Peyer's patch (tissue), 4 donors: ENCODE measurements around the gene AK1.

Source experiments
- POLR2A ChIP-seq, 2 donors: fragments of 450-650 bp; IDR thresholded peaks; one replicate each; pipeline ENCODE4 v1.5.1; 2017; ENCODE audit warnings: antibody characterized with exemption in 2 of 2, mild to moderate bottlenecking in 2 of 2, moderate library complexity in 2 of 2
- TF ChIP-seq, protein P1 (sequence below), 6 experiments: fragments of 450-650 bp in 4 of 6; fragments of 200-600 bp in 2 of 6; sonication (generic) in 1 of 6; IDR thresholded peaks; one replicate each; pipeline ENCODE4 v1.5.1; 2017 to 2019; ENCODE audit warnings: antibody characterized with exemption in 6 of 6, mild to moderate bottlenecking in 3 of 6, moderate library complexity in 1 of 6

DNA sequence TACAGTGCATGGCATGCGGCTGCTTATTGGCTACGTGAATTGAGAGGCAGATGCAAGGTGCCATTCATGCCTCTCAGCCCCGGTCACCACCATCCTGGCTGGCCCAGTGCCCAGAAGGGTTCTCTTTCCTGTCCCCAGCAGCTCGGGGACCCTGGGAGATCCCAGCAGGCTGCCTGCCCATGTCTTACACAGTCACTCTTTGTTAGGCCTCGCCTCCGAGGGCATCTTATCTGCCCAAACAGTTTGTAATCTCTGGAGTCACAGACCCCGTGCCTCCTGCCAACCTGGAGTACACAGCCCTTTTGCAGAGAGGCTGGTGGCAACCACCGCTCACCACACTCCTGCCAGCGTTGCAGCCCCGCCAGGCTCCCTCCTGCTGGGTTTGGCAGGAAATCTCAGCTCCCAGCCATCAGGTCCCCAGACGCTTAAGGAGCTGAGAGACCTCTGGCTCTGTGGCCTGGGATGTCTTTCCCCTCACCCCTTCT is 7.0 kb upstream of the AK1 start:
- no peak for TF ChIP-seq POLR2A (IDR thresholded peaks at IDR 0.05)
- TF ChIP-seq, protein P1, sequence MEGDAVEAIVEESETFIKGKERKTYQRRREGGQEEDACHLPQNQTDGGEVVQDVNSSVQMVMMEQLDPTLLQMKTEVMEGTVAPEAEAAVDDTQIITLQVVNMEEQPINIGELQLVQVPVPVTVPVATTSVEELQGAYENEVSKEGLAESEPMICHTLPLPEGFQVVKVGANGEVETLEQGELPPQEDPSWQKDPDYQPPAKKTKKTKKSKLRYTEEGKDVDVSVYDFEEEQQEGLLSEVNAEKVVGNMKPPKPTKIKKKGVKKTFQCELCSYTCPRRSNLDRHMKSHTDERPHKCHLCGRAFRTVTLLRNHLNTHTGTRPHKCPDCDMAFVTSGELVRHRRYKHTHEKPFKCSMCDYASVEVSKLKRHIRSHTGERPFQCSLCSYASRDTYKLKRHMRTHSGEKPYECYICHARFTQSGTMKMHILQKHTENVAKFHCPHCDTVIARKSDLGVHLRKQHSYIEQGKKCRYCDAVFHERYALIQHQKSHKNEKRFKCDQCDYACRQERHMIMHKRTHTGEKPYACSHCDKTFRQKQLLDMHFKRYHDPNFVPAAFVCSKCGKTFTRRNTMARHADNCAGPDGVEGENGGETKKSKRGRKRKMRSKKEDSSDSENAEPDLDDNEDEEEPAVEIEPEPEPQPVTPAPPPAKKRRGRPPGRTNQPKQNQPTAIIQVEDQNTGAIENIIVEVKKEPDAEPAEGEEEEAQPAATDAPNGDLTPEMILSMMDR (IDR thresholded peaks at IDR 0.05), result no peak
